Neuronal stem cell (in vitro differentiated cells): ENCODE results near the gene LIN7B.

Experiments used
- DNase-seq: peaks from one replicate; pipeline ENCODE4 v3.0.0-alpha.2; 2013; ENCODE audit warnings: low spot score
- H2AFZ ChIP-seq: one replicate; pipeline ENCODE4 v1.6.1; 2013; ENCODE audit warnings: mild to moderate bottlenecking, low read length, inconsistent platforms
- H2AK5ac ChIP-seq: 2 replicates; pipeline ENCODE4 v1.6.1; 2013; ENCODE audit warnings: low read depth, mild to moderate bottlenecking, inconsistent platforms, low read length, moderate library complexity, mixed read lengths
- H2BK120ac ChIP-seq: 2 replicates; pipeline ENCODE4 v1.6.1; 2013; ENCODE audit warnings: low read depth, mild to moderate bottlenecking, inconsistent platforms, low read length, moderate library complexity, mixed read lengths
- H2BK12ac ChIP-seq: one replicate; pipeline ENCODE4 v1.6.1; 2013; ENCODE audit warnings: low read length, inconsistent platforms
- H2BK15ac ChIP-seq: 2 replicates; pipeline ENCODE4 v1.6.1; 2013; ENCODE audit warnings: mild to moderate bottlenecking, low read length, inconsistent platforms, mixed read lengths
- H2BK5ac ChIP-seq: one replicate; pipeline ENCODE4 v1.6.1; 2013; ENCODE audit warnings: inconsistent platforms, mild to moderate bottlenecking, low read length, moderate library complexity
- H3K14ac ChIP-seq: one replicate; pipeline ENCODE4 v1.6.1; 2013; ENCODE audit warnings: low read length, inconsistent platforms
- H3K18ac ChIP-seq: 2 replicates; pipeline ENCODE4 v1.6.1; 2013; ENCODE audit warnings: low read length, inconsistent platforms
- H3K23ac ChIP-seq: 2 replicates; pipeline ENCODE4 v1.6.1; 2013; ENCODE audit warnings: low read depth, mild to moderate bottlenecking, mixed read lengths, low read length, inconsistent platforms; ENCODE audit not compliant: poor library complexity
- H3K27ac ChIP-seq: replicated peaks from 3 replicates; pipeline ENCODE4 v1.5.1; 2013; ENCODE audit warnings: low read length, inconsistent platforms
- H3K27me3 ChIP-seq, 3 experiments: 2 replicates each; pipeline ENCODE4 v1.6.1; 2013; ENCODE audit warnings: low read length in 3 of 3, mild to moderate bottlenecking in 2 of 3, inconsistent platforms in 1 of 3, low read depth in 1 of 3, mixed read lengths in 1 of 3, moderate library complexity in 1 of 3; ENCODE audit not compliant: control insufficient read depth in 3 of 3, insufficient read depth in 3 of 3
- H3K36me3 ChIP-seq, 2 donors: replicated peaks in 1 of 2; 2 replicates each; pipeline ENCODE4 v1.6.1; 2013; ENCODE audit warnings: low read length in 2 of 2; ENCODE audit not compliant: control insufficient read depth in 2 of 2, insufficient read depth in 2 of 2
- H3K4ac ChIP-seq: 2 replicates; pipeline ENCODE4 v1.6.1; 2013; ENCODE audit warnings: inconsistent platforms, mild to moderate bottlenecking, low read length, moderate library complexity
- H3K4me1 ChIP-seq, 2 donors: 1 replicate in 1 of 2; 2 replicates in 1 of 2; pipeline ENCODE4 v1.6.1; 2013; ENCODE audit warnings: low read length in 2 of 2, low read depth in 1 of 2; ENCODE audit not compliant: control insufficient read depth in 2 of 2, insufficient read depth in 1 of 2
- H3K4me2 ChIP-seq: one replicate; pipeline ENCODE4 v1.6.1; 2013; ENCODE audit warnings: mild to moderate bottlenecking, low read length, inconsistent platforms; ENCODE audit not compliant: insufficient read depth, poor library complexity, severe bottlenecking
- H3K4me3 ChIP-seq, 2 donors: 2 replicates each; pipeline ENCODE4 v1.5.1; 2013; ENCODE audit warnings: low read length in 2 of 2, mild to moderate bottlenecking in 2 of 2, inconsistent platforms in 1 of 2, moderate library complexity in 1 of 2
- H3K79me1 ChIP-seq: one replicate; pipeline ENCODE4 v1.6.1; 2013; ENCODE audit warnings: low read depth, mild to moderate bottlenecking, inconsistent platforms, low read length, moderate library complexity
- H3K9ac ChIP-seq: one replicate; pipeline ENCODE4 v1.6.1; 2013; ENCODE audit warnings: mild to moderate bottlenecking, low read depth, low read length, inconsistent platforms; ENCODE audit not compliant: poor library complexity
- H3K9me3 ChIP-seq, 2 donors: replicated peaks in 1 of 2; 2 replicates each; pipeline versions ENCODE3 to v1.6.1; 2013; ENCODE audit warnings: low read length in 2 of 2, mild to moderate bottlenecking in 2 of 2, inconsistent platforms in 1 of 2, low read depth in 1 of 2, mixed read lengths in 1 of 2, moderate library complexity in 1 of 2; ENCODE audit not compliant: control insufficient read depth in 2 of 2, insufficient read depth in 1 of 2
- H4K8ac ChIP-seq: one replicate; pipeline ENCODE4 v1.6.1; 2013; ENCODE audit warnings: low read depth, mild to moderate bottlenecking, inconsistent platforms, low read length, moderate library complexity
- H4K91ac ChIP-seq: one replicate; pipeline ENCODE4 v1.6.1; 2013; ENCODE audit warnings: low read length, low read depth, mild to moderate bottlenecking, inconsistent platforms; ENCODE audit not compliant: poor library complexity
- WGBS, 2 donors: extraction: QIAGEN DNeasy Blood & Tissue Kit; methylation state at CpG; one replicate each; pipeline ENCODE4 v1.1.7; 2013; ENCODE audit warnings: missing lambda C conversion rate in 2 of 2, mixed read lengths in 1 of 2; ENCODE audit not compliant: insufficient read length in 2 of 2, insufficient replicate concordance in 1 of 2; ENCODE audit errors: extremely low coverage in 2 of 2; 5-methylcytosine and 5-hydroxymethylcytosine counted together

Gene LIN7B

DNA sequence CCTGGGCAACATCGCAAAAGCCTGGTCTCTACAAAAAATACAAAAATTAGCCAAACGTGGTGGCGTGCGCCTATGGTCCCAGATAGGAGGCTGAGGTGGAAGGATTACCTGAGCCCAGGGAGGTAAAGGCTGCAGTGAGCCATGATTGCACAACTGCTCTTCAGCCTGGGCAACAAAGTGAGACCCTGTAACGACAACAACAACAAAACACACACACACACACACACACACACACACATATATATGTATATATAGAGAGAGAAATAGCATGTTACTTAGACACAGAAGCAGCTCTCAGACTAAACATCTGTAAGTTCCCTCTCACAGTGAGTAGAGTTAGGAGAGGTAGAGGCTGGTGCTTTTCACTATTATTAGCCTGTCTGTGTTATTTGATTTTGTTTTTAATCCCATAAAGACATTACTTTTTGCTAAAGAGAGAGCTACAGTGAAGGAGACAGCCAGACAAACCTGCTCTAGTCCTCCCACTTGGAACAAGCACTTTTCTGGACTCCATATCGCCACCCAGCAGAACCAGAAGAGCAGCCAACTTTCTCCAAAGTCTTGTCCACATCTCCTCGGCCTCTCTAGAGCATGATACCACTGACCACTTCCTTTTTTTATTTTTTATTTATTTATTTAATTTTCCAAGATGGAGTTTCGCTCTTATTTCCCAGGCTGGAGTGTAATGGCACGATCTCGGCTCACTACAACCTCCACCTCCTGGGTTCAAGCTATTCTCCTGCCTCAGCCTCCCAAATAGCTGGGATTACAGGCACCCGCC is 2.8 kb upstream of the LIN7B start:
- H3K79me1 ChIP-seq = peaks cover 7% of the 10 kb centered on the region
- no peak overlapping the region for H3K9ac ChIP-seq
- no peak overlapping the region for H3K14ac ChIP-seq
- H4K91ac ChIP-seq = no peak overlapping the region
- no peak overlapping the region for H4K8ac ChIP-seq
- no peak overlapping the region for H2AFZ ChIP-seq
- H3K4ac ChIP-seq = no peak overlapping the region
- H3K36me3 ChIP-seq = peaks cover 27 to 36% of the 10 kb centered on the region in 2 donors
- H3K4me3 ChIP-seq = no peak overlapping the region
- H2BK120ac ChIP-seq = no peak overlapping the region
- no peak for DNase-seq
- H3K27me3 ChIP-seq = peaks cover 0 to 6% (median 0%) of the 10 kb centered on the region in 3 experiments
- peaks cover 7% of the 10 kb centered on the region in 2 donors for H3K4me1 ChIP-seq
- H2BK15ac ChIP-seq = no peak overlapping the region
- no peak overlapping the region for H3K18ac ChIP-seq
- no peak overlapping the region for H3K23ac ChIP-seq
- no peak overlapping the region for H2BK5ac ChIP-seq
- H2BK12ac ChIP-seq = no peak overlapping the region
- WGBS, 2 donors = no CpG with 5 or more reads among the region's 11 CpGs
- no peaks in the 10 kb centered on the region for H3K9me3 ChIP-seq
- no peak overlapping the region for H2AK5ac ChIP-seq
- H3K4me2 ChIP-seq = no peak overlapping the region
- H3K27ac ChIP-seq = no peak overlapping the region

DNA sequence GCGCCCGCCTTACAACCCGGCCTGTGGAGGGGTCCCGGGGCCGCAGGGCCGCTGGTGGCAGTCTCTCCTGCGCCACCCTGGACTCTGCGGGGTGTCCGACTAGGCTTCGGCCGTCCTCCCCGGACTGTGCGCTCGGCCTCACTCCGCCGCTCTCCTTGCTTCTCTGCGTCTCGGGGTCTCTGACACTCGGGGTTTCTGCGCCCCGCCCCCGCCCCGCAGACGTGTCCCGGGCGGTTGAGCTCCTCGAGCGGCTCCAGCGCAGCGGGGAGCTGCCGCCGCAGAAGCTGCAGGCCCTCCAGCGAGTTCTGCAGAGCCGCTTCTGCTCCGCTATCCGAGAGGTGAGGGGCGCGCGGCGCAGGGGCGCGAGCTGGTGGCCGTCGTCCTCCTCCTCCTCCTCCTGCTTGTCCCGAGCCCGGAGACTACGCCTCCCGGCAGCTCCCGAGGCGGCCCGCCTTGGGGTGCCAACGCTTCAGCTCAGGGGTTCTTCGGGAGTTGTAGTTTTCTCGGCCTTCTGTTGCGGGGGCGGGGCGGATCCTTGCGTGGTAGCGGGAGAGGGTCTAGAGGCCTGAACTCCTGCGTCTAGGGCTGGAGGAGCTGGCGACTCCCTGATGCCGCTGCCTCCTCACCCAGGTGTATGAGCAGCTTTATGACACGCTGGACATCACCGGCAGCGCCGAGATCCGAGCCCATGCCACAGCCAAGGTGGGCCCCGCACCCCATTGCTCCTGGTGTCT is 627 bp downstream of the LIN7B start:
- Histone ChIP-seq H3K23ac (peak overlapping the region; percentile 85), H3K18ac (peak overlapping the region; percentile 94)

DNA sequence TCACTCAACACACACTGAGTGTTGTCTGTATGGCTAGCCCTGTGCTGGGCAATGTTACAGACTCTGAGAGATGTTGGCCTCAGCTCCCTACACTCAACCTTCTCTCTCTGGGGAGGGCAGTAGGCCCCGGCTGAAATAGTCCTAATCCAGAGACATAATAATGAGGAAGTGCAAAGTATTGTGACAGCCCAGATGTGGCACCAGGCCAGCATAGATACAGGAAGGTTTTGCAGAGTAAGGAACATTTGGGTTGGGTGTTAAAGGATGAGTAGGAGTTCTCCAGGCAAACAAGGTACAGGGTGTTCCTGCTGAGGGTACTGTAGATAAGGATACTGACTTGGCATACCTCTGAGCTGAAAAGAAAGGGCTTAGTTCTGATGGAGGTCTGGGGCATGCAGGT is 2.4 kb downstream of the LIN7B start:
- Histone ChIP-seq H2BK120ac (no peak overlapping the region), H3K4me2 (no peak overlapping the region), H2BK15ac (no peak overlapping the region), H3K9me3 (no peaks in the 10 kb centered on the region), H3K4me3 (no peak overlapping the region), H2BK12ac (no peak overlapping the region), H3K27me3 (peaks cover 10 to 24% (median 17%) of the 10 kb centered on the region in 3 experiments), H3K4me1 (peaks cover 11 to 13% of the 10 kb centered on the region in 2 donors), H3K18ac (no peak overlapping the region), H4K91ac (no peak overlapping the region), H4K8ac (no peak overlapping the region), H3K14ac (no peak overlapping the region), H2BK5ac (no peak overlapping the region), H3K23ac (no peak overlapping the region), H3K79me1 (peaks cover 3% of the 10 kb centered on the region), H2AK5ac (no peak overlapping the region), H3K36me3 (no peaks in the 10 kb centered on the region), H3K27ac (no peak overlapping the region), H3K4ac (no peak overlapping the region), H3K9ac (no peak overlapping the region), H2AFZ (no peak overlapping the region)
- WGBS, 2 donors = no CpG with 5 or more reads among the region's 1 CpG
- DNase-seq = no peak

More for the DNA sequence above, 627 bp downstream of the LIN7B start:
- DNase-seq = peak; percentile 77
- no peak overlapping the region for H3K4ac ChIP-seq
- no peak overlapping the region for H4K91ac ChIP-seq
- no peak overlapping the region for H3K27ac ChIP-seq
- H4K8ac ChIP-seq = no peak overlapping the region
- peak overlapping the region; percentile 95 for H3K4me2 ChIP-seq
- H2BK120ac ChIP-seq = no peak overlapping the region
- peaks cover 2 to 11% (median 2%) of the 10 kb centered on the region in 3 experiments for H3K27me3 ChIP-seq
- peaks cover 11 to 13% of the 10 kb centered on the region in 2 donors for H3K4me1 ChIP-seq
- H2BK15ac ChIP-seq = peak overlapping the region; percentile 37
- H3K4me3 ChIP-seq = peak overlapping the region; percentile 75 to 94
- H3K14ac ChIP-seq = peak overlapping the region; percentile 71
- H3K36me3 ChIP-seq = peaks cover 1 to 2% of the 10 kb centered on the region in 2 donors
- H3K9ac ChIP-seq = peak overlapping the region; percentile 92
- H2BK5ac ChIP-seq = peak overlapping the region; percentile 94
- no peak overlapping the region for H2BK12ac ChIP-seq
- H2AFZ ChIP-seq = peak overlapping the region; percentile 98
- no peak overlapping the region for H2AK5ac ChIP-seq
- no CpG with 5 or more reads among the region's 68 CpGs for WGBS, 2 donors
- no peaks in the 10 kb centered on the region for H3K9me3 ChIP-seq
- peaks cover 3% of the 10 kb centered on the region for H3K79me1 ChIP-seq
